C4-2B (cell line): ENCODE data around the gene DTWD1.

Experiments
- CTCF ChIP-seq: fragments of 450-650 bp; conservative IDR thresholded peaks from 2 replicates; pipeline ENCODE4 v1.5.1; 2017; ENCODE audit warnings: mild to moderate bottlenecking
- ZFX ChIP-seq: fragments of 450-650 bp; IDR thresholded peaks from 2 replicates; pipeline ENCODE4 v1.6.1; 2017

GRCh38 chr15:49645277-49645676 is 24.4 kb downstream of the DTWD1 start:
- TF ChIP-seq CTCF, result no peak
- TF ChIP-seq ZFX, result no peak
